Left lung (tissue), 10 donors: ENCODE results near the gene AUTS2. TPM values are rescaled to one million over a fixed set of nuclear protein-coding genes. Genes with fewer than 3 reads are reported as not detected.

Experiments
- ATAC-seq: fragments of 200-7000 bp; cut with Tn5 transposase; one replicate; pipeline ENCODE4 v1.9.1; 2020; ENCODE audit warnings: moderate library complexity
- DNase-seq, 4 donors: peaks; one replicate each; pipeline ENCODE4 v3.0.0-alpha.2; 2013 to 2020
- H3K27ac ChIP-seq, 2 donors: fragments of 200-600 bp; sonication (generic) in 1 of 2; one replicate each; pipeline versions ENCODE4 v1.5.0 to v1.8.0; 2020 to 2021
- H3K27me3 ChIP-seq, 2 donors: fragments of 200-600 bp; sonication (generic) in 1 of 2; one replicate each; pipeline versions ENCODE4 v1.5.0 to v1.8.0; 2020 to 2021
- H3K36me3 ChIP-seq, 2 donors: fragments of 200-600 bp; sonication (generic) in 1 of 2; one replicate each; pipeline versions ENCODE4 v1.5.0 to v1.8.0; 2020 to 2021
- H3K4me1 ChIP-seq, 2 donors: fragments of 200-600 bp; one replicate each; pipeline ENCODE4 v1.8.0; 2021
- H3K4me3 ChIP-seq, 2 donors: fragments of 200-600 bp; sonication (generic) in 1 of 2; one replicate each; pipeline versions ENCODE4 v1.5.0 to v1.8.0; 2020 to 2021; ENCODE audit warnings: mild to moderate bottlenecking in 1 of 2
- H3K9me3 ChIP-seq, 2 donors: fragments of 200-600 bp; sonication (generic) in 1 of 2; one replicate each; pipeline versions ENCODE4 v1.5.0 to v1.8.0; 2020 to 2021
- intact Hi-C, 2 donors: fragments of 100-400 bp; cut with DNase I; formaldehyde crosslinking; loops; one replicate each; pipeline versions ENCODE4 v1.11.2 to v1.14.2; 2022
- polyA plus RNA-seq, 6 donors: library from polyadenylated mRNA; unstranded; fragments of 120-200 nt; gene quantifications; one replicate each; pipeline ENCODE4 v1.2.1, GENCODE V29; 2013; ENCODE audit not compliant: insufficient read length in 6 of 6
- total RNA-seq, 2 donors: library from RNA; stranded (reverse); fragmentation: NEBNext Ultra II Directional; extraction: Animal tissue kit (Norgen Biotek cat#: 25700); gene quantifications; one replicate each; pipeline ENCODE4 v1.2.1, GENCODE V29; 2021
- TF ChIP-seq, protein P1 (sequence below), 2 donors: fragments of 200-600 bp; sonication (generic) in 1 of 2; IDR thresholded peaks; one replicate each; pipeline versions ENCODE4 v1.5.0 to v1.8.0; 2021; ENCODE audit warnings: antibody characterized with exemption in 2 of 2
- donor health status: DM: no; HTN: yes; CAD: no.
- donor health status: DM: no; HTN: no; CAD: no.

Gene AUTS2
- total and polyA plus RNA-seq, 8 donors, result 40.4 to 119 (median 103) TPM

DNA sequence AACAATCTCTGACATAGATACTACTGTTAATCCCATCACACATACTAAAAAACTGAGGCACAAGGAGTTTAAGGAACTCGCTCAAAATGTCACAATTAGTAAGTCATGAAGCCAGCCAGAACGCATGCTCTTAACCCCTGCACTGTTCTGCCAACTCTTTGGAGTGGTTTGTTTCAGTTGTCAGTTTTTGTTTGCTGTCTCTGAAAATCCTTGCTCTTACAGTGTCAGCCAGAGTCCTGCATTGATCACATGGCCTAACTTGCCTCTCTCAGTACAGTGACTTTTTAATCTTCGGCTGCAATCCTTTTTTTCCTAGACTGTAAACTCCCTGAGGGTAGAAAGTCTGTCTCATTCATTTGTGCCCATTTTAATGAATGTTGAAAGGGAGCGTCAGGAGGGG is 753.8 kb downstream of the AUTS2 start:
- no peaks in the 10 kb centered on the region for H3K36me3 ChIP-seq
- peak; percentile 17 for ATAC-seq
- TF ChIP-seq, protein P1, sequence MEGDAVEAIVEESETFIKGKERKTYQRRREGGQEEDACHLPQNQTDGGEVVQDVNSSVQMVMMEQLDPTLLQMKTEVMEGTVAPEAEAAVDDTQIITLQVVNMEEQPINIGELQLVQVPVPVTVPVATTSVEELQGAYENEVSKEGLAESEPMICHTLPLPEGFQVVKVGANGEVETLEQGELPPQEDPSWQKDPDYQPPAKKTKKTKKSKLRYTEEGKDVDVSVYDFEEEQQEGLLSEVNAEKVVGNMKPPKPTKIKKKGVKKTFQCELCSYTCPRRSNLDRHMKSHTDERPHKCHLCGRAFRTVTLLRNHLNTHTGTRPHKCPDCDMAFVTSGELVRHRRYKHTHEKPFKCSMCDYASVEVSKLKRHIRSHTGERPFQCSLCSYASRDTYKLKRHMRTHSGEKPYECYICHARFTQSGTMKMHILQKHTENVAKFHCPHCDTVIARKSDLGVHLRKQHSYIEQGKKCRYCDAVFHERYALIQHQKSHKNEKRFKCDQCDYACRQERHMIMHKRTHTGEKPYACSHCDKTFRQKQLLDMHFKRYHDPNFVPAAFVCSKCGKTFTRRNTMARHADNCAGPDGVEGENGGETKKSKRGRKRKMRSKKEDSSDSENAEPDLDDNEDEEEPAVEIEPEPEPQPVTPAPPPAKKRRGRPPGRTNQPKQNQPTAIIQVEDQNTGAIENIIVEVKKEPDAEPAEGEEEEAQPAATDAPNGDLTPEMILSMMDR (IDR thresholded peaks at IDR 0.05), result no peak
- H3K27ac ChIP-seq, result no peak overlapping the region
- H3K4me1 ChIP-seq, result no peaks in the 10 kb centered on the region
- intact Hi-C loops, result no loop called here
- H3K4me3 ChIP-seq, result no peak overlapping the region
- no peak for DNase-seq
- H3K9me3 ChIP-seq, result no peaks in the 10 kb centered on the region
- H3K27me3 ChIP-seq, result no peaks in the 10 kb centered on the region

DNA sequence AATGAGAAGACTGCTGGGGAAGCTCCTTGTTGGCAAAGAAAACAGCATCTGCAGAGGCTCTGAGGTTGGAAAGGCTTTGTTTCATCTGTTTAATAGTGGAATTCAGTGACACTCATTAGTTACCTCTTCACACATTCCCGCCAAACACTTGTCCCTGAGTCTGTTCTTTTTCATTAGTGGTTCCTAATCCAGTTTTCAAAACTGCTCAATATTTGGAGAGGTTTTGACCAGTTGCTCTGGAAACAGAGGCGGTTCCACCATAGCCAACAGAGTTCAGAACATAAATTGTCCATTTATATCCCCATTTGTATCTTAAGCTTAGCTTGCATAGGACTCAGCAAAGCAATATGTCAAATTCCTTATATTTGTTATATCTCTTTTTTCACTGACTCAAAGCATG is 754.6 kb downstream of the AUTS2 start:
- TF ChIP-seq, protein P1 (IDR thresholded peaks at IDR 0.05), result no peak
- Histone ChIP-seq H3K4me3 (no peak overlapping the region), H3K27me3 (no peaks in the 10 kb centered on the region), H3K4me1 (no peaks in the 10 kb centered on the region), H3K9me3 (no peaks in the 10 kb centered on the region), H3K27ac (no peak overlapping the region), H3K36me3 (no peaks in the 10 kb centered on the region)
- intact Hi-C loops, result no loop called here
- DNase-seq (no peak), ATAC-seq (no peak)

DNA sequence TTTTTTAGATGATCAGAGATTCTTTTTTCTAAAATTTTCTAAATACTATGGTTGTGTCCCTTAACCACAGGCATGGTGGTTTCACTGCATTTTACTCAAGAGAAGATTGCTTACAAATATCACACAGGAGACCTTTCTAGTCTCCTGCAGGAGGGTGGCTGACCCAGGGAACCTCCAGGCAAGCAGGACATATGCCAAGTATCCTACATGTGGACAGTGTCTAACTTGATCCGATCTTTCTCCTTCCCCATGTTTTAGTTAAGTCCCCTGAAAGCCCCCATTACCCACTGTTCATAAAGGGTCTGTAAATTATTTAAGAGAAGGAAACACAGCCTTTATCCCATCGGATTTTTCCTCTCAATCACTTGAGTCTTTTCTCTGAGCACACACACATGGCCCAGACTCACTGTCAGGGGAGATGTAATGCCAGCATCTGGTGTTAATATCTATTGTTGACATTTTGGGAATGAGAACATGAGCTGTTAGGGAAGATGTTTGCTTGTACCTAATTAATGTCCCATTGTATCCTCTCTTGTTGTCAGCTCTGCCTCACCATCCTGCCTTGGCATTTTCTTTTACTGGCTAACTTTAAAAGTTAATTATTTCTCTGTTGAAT is 755.2 kb downstream of the AUTS2 start:
- ATAC-seq, result no peak
- no peaks in the 10 kb centered on the region for H3K27me3 ChIP-seq
- H3K27ac ChIP-seq, result no peak overlapping the region
- intact Hi-C loops, result no loop called here
- no peak for DNase-seq
- no peaks in the 10 kb centered on the region for H3K4me1 ChIP-seq
- no peaks in the 10 kb centered on the region for H3K36me3 ChIP-seq
- no peaks in the 10 kb centered on the region for H3K9me3 ChIP-seq
- H3K4me3 ChIP-seq, result no peak overlapping the region
- TF ChIP-seq, protein P1 (IDR thresholded peaks at IDR 0.05), result no peak

DNA sequence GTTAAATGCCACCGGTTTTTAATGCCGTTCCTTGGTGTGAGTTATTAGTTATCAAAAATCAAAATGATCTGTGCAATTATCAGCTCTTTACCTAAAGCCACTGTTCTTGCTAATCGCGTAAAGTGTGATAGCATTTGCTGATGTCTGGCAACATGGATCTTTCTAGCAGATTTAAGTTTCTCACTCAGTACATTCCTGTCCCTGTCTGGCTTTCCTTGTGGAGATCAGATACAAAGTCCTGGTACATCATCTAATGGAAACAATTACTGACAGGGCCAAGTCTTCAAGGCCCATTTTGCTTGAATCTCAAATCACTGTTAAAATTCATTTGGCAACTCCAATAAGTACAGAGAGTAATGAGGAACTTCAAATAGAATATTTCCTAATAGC is 755.7 kb downstream of the AUTS2 start:
- TF ChIP-seq, protein P1 (IDR thresholded peaks at IDR 0.05), result no peak
- Histone ChIP-seq H3K36me3 (no peaks in the 10 kb centered on the region), H3K9me3 (no peaks in the 10 kb centered on the region), H3K27ac (no peak overlapping the region), H3K27me3 (no peaks in the 10 kb centered on the region), H3K4me1 (no peaks in the 10 kb centered on the region), H3K4me3 (no peak overlapping the region)
- intact Hi-C loops, result no loop called here
- DNase-seq, result no peak
- ATAC-seq, result no peak

DNA sequence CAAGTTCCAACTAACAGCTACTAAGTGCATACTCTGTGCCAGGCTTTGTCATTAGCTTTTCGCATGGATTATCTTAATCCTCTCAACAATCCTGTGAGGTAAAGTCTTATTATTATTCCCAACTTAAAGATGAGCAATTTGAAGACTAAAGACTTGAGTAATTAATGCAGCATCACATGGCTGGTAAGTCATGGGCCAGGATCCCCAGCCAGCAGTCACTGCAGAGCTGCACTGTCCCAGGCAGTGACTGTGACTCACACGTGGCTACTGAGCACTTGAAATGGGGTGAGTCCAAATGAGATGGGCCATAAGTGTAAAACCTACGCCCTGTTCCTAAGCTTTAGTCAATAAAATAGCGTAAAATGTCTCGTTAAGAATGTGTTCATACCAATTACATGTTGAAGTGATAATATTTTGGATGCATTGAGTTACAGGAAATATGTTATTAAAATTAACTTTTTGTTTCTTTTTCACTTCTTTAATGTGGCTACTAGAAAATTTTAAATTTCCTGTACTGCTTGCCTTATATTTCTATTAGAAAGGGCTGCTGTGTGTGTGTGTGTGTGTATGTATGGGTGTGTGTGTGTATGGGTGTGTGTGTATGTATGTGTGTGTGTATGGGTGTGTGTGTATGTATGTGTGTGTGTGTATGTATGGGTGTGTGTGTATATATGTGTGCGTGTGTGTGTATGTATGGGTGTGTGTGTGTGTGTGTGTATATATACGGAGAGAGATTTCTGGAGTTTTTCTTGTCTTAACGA is 756.3 kb downstream of the AUTS2 start:
- Histone ChIP-seq H3K9me3 (no peaks in the 10 kb centered on the region), H3K36me3 (no peaks in the 10 kb centered on the region), H3K27ac (no peak overlapping the region), H3K27me3 (no peaks in the 10 kb centered on the region), H3K4me1 (no peaks in the 10 kb centered on the region), H3K4me3 (no peak overlapping the region)
- TF ChIP-seq, protein P1 (IDR thresholded peaks at IDR 0.05), result no peak
- peak; percentile 65 for ATAC-seq
- no peak for DNase-seq
- intact Hi-C loops, result no loop called here
